COLO668 (cell line): ENCODE results near the gene RND3.

Experiments
- DNase-seq: peaks from one replicate; lab custom pipeline; 2025; ENCODE audit not compliant: unreplicated experiment; lab: John Stamatoyannopoulos, UW

Gene RND3

GRCh38 chr2:150445398-150445797, 42.1 kb downstream of the RND3 start:
- no peak for DNase-seq

- DNase-seq: no peak
Measured at GRCh38 chr2:150442484-150442883, 45.0 kb downstream of the RND3 start.

GRCh38 chr2:150441784-150442183, 45.7 kb downstream of the RND3 start:
- DNase-seq: no peak

DNA sequence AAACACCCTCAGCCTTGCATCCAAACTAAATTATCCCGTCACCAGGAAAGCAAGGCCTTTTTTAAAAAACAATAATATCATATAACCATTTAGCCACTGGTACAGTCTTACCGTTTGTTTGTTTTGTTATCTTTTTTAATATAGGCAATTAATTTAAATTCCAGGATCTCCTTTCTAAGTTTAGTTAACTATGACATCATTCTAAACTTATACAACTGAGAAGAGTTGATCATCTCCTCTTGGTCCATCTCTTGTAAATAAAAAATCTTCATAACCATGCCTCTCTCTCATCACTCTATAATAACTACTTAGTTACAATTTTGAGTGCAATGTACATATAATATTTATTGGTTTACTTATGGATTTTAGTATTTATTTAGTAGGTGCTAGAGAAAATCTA, 46.2 kb downstream of the RND3 start:
- DNase-seq: no peak

DNA sequence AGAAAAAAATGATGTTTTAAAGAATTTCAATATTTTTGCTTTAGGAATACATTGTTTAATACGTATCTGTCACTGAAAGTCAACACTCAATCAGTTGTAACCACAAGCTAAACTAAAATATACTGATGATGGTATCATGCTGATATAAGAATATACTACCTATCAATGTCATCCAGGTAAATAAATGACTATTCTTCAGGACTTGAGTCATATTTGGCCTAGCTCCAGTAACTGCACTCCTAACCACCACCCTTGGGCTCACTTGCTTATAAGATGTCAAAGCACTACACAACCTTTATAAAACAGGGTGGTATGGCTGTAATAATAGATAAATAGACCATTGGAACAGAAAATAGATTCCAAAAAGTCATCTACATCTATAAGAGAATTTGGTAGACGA, 48.8 kb downstream of the RND3 start:
- no peak for DNase-seq

DNA sequence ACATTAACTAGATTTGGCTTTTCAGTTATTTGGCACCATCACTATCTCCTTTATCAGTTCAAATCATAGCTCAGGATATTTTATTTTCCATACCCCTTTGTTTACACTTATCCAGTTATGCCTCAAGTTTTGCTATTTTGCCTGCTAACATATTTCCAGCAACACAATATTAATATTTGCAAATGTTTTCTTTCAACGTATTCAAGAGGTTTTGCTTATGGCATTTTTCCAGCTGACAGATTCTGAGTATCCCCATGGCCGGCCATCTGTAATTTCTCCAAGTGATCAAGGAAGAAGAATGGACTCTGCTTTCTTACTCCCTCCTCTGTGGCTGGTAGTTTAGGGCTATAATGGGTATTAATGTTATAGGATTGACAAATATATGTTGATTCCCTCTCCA, 49.4 kb downstream of the RND3 start:
- DNase-seq: no peak

DNA sequence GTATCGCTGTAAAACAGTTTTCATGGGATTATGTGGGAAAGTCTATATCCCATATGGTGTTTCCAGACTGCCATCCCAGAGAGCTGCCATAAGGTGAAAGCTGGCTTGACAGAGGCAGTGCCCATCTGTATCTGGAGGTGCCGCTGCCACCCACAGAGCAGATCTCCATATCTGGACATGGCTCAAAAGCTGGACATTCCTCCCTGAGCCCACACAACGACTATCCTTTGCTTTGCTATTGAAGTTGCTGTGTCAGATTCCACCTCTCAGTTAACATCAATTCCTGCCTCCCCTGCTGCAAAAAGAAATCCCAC, 55.2 kb downstream of the RND3 start:
- no peak for DNase-seq

- DNase-seq: no peak
Measured at GRCh38 chr2:150431561-150432311, 55.7 kb downstream of the RND3 start.

GRCh38 chr2:150429384-150429961, 58.0 kb downstream of the RND3 start:
- DNase-seq: no peak

- no peak for DNase-seq
Measured at GRCh38 chr2:150428641-150429040, 58.8 kb downstream of the RND3 start.

DNA sequence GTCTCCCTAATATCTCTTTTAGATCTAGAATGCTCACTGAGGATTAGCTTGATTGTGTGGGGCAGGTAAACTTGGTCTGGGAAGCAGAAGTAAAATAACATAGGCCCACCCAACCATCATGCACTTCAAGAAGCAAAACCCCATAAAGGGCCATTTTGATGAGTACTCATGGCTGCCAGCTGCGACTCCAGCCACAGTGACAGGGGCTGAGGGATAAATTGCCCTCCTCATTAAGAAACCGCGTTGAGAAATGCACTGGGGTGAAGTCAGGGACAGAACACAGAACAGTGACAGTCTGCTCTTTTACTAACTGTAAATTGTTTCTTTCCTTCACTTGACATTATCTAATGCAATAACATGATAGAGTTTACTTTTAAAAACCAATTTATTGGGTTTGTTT, 60.2 kb downstream of the RND3 start:
- DNase-seq: no peak

DNA sequence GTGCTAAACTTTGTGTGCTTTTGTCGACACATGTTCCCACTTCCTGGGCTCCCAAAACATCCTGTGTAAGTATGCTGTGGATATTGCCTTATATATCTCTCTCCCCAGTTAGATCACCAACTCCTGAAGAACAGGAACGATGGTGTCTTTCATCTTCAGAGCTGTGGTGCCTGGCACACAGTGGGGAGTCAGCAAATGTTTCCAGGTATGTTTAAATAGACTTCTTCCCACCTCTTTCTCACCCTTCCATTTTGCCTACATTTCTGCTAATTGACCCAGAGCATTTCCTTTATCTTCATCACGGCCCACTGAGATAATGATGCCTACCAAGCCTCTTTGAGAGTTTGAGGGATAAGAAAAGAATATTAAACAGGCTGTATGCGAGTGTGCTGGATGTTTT, 60.7 kb downstream of the RND3 start:
- DNase-seq: no peak

GRCh38 chr2:150426315-150426714, 61.2 kb downstream of the RND3 start:
- DNase-seq: no peak

GRCh38 chr2:150425121-150425955, 62.1 kb downstream of the RND3 start:
- no peak for DNase-seq

GRCh38 chr2:150424406-150424805, 63.1 kb downstream of the RND3 start:
- DNase-seq: no peak

DNA sequence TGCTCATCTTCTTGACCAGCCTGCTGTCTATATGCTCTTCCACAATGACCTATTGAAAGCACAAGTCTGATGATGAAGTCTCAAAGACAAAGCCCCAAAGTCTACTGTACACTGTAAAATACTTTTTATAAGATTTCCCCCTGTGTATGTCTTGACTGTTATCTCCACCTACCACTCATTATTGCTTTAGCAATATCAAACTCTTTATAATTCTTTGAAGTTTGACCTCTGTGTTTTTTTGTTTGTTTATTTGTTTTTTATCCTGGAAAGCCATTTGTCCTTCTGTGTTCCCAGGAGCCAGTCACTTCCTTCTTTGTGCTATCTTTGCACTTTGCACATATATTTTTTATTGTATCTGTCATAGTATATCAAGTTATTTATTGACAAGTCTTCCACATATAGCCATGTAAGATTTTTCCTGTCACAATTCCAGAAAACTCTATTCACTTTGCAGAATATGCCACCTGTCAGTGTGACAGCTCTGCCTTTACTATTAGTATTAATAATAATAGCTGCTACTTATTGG, 66.3 kb downstream of the RND3 start:
- DNase-seq: no peak

GRCh38 chr2:150418916-150419315, 68.6 kb downstream of the RND3 start:
- no peak for DNase-seq
